Stimulated activated CD4-positive, alpha-beta T cell treated with anti-CD3 and anti-CD28 coated beads, Interleukin-12 subunit alpha, Interleukin-12 subunit beta, amount 100 ng/mL, for 24 hours (primary cell): ENCODE results near the gene CHCT1.
"Not testable (repeated sequence)": the region's sequence is repeated elsewhere in the genome, so short reads cannot be mapped to it uniquely, and the experiment has no call there.

Experiments
- DNase-seq, 2 experiments: peaks; one replicate each; pipeline ENCODE4 v3.0.0-alpha.2; 2020; ENCODE audit warnings: low read depth in 2 of 2

The CHCT1 gene

DNA sequence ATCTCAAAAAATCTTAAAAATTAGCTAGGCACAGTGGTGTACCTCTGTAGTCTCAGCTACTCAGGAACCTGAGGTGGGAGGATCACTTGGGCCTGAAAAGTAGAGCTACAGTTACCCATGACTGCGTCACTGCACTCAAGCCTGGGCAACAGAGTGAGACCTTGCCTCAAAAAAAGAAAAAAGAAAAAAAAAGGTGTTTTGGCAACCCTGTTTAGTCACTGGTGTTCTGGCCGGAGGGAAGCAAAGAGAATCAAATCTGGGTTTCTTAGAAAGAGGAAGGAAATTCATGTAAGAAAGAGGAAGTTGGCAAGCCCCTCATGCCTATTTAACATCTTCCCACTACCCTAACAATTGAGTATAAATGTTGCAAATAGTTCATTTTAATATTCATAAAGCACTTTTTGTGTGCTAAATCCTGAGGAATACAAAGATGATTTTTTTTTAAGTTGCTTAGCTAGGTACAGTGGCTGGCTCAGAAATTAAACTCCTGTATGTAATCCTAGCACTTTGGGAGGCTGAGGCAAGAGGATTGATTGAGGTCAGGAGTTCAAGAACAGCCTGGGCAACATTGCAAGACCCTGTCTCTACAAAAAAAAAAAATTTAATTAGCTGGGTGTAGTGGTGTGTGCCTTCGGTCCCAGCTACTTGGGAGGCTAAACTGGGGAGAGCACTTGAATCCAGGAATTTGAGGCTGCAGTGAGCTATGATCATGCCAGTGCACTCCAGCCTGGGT lies 23.9 kb upstream of the CHCT1 start:
- DNase-seq: no peak

DNA sequence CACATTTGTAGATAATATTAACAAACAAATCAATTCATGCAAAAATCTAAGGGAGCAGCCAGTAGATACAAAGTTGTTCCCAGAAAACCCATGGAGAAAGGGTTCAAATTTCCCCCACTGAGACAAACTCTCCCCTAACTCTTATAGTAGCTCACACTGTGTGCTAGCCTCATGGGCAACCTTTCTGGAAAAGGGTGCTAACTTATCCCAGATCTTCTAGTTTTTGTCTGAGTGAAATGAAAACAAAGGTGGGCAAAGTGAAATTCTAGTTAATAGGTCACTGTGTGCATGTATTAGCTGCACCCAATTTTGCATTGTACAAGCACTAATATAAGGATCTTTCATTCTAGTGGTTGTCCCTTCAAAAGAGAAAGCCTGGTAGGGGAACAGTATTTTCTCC lies 20.5 kb upstream of the CHCT1 start:
- no peak for DNase-seq

DNA sequence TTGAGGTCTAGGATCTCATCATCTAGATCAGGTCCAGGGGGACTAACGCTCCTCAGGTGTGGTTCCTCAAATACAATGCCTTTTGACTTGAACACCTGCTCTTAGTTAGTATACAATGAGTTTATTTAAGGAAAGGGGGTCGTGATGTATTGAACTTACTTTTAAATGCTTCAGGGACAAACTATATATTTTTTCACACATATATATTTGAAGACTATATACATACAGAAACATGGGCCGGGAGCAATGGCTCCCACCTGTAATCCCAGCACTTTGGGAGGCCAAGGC lies 18.8 kb upstream of the CHCT1 start:
- DNase-seq: no peak

DNA sequence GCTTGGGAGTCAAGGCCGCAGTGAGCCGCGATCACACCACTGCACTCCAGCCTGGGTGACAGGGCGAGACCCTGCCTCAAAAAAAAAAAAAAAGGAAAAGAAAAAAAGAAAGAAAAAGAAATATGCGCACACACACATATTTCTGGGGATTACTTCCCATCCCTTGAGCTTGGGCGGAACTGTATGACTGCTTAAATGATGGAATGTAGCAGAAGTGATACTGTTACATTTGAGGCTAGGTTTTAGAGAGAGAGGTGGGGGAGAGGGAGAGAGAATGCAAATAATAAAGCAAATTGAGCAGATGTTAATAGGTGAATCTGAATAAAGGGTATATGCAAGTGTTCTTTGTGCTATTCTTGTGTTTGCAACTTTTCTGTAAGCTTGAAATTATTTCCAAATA lies 18.3 kb upstream of the CHCT1 start:
- no peak for DNase-seq

DNA sequence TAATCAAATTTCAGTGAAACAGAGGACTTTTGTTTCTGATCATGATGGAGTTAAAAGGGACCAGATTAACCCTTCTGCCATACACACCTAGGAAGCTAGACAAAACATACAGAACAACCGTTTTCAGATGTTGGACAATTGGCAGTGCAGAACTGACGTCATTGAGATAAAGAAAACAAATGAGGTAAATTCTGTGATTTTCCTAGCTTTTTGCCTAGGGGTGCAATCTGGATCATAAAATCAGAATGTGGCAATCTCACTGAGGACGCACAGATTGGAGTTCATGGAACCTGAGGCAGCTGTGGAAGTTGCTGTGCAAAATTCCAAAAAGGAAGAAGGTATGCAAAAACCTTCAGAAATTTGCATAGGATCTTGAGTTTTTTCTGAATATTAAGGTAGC lies 15.4 kb upstream of the CHCT1 start:
- DNase-seq: no peak

DNA sequence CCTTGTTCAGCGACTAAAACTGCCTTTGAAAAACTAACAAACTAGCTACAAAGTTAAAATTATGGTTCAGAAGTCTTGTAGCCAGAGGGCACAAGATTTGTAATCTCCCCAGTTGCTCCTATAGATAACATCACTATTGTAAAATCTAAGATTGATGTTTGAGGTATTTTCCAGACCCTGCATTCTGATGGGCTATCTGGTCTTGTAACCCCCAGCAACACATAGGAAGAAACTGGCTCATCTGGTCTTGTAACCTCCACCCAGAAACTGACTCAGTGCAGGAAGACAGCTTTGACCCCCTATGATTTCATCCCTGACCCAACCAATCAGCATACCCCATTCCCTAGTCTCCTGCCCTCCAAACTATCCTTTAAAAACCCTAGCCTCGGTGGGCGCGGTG lies 12.3 kb upstream of the CHCT1 start:
- DNase-seq: no peak

DNA sequence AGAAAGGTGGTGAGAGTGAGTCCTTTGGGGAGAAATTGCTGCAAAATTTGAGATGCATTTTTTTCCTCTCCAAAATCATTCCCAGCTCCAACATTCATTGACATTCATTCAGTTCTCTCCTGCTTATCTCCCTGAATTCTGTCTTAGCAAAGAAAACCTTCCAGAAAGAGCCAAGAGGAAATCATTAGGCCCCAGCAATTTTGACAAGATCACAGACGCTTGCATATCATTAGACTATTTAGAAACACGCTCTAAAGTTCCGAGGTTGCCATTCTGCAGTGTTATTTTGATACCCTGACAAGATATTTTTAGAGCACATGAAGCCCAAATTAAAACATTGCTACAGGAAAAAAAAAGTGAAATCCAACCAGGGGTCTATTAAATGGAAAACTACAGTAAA lies 9.6 kb upstream of the CHCT1 start:
- no peak for DNase-seq

DNA sequence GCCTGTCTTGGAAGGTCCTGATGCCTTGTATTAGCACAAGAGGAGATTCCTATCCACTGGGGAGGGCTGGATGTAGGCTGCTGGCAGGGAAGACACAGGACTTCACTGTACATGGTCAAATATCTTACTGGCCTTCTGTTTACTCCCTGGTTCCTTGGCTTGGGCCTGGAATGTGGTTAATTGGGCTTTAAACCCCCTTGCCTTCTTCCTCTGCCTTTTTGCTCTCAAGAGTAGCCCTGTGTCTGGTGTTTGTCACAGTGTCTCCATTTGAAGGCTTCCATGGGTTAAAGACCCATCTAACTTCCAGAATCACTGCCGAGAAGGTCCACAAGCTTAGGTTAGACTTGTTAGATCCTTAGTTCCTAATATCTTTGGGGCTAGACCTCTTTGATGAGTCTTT lies 7.1 kb upstream of the CHCT1 start:
- DNase-seq: no peak

DNA sequence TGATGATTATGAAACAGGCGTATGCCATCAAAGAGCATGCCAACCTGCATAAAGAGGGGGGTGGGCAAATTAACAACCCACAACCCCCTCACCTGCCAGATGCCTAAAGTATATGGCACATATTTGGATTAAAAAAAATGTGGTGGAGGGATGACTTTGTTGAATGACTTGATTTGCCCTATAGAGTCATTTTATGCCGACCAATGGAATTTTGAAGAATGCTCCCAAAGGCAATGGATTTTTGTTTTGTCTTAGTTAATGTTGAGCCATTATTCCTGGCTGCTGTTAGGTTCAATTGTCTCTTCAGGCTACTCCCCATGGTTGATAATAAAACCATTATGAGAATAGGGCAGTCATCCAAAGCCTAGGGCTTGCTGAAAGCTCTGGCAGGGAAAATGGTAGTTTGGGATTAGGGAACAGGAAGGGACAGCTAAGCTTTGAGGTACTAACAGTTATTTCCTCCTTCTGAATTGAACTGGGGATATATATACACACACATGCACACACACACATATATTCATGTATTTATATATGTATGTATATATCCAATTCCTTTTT lies 5.8 kb upstream of the CHCT1 start:
- no peak for DNase-seq

DNA sequence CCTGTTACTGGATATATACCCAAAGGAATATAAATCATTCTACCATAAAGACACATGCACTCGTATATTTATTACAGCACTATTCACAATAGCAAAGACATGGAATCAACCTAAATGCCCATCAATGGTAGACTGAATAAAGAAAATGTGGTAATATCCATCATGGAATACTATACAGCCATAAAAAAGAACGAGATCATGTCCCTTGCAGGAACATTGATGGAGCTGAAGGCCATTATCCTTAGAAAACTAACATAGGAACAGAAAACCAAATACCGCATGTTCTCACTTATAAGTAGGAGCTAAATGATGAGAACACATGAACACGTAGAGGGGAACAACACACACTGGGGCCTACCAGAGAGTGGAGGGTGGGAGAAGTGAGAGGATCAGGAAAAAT lies 3.3 kb upstream of the CHCT1 start:
- not testable (repeated sequence) for DNase-seq

DNA sequence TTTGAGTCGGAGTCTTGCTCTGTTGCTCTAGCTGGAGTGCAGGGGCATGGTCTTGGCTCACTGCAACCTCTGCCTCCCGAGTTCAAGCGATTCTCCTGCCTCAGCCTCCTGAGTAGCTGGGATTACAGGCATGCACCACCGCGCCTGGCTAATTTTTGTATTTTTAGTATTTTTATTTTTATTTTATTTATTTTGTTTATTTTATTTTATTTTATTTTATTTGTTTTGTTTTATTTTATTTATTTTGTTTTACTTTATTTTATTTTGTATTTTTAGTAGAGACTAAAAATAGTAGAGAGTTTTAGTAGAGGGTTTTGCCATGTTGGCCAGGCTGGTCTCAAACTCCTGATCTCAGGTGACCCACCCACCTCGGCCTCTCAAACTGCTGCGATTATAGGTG lies 2.4 kb upstream of the CHCT1 start:
- DNase-seq: not testable (repeated sequence)

DNA sequence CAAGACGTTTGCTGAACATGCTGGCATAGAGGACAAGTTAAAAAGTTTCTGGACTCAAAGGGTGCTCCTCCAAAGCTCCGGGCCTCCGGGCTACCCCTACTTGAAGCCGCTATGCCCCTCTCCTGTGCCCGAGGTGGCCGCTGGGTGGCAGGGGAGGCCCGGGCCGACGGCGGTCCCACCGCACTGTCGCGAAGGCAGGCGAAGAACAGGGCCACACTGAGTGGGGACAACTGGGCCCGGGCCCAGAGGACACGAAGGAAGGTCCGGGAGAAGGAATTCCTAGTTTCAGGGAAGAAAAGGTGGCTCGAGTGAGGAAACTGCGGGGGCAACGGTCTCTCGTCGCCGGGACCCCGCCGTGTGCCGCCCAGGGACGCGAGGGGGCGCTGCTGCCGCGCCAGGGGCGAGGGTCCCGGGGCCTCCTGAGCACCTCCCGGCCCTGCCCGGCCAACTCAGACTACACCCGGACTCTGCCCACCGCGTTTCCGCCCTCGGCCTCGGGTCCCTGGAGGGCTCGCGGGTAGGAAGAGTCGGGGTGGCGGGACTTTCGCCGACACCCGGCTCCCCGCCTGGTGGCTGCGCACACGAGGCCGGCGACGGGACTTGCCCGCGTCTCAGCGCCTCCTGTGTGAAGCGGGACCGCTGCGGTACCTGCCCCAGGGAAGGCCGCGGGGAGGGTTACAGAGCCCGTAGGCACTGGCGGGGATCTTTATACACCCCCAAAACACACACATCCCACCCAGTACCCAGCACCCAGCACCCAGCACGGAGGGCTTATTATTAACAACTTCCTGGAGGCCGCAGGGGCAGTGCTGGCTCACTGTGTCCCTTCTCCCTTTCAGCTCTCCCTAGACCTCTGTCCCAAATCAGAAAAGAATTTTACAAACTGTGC lies 772 bp upstream of the CHCT1 start:
- DNase-seq: peak; percentile 53 to 72

DNA sequence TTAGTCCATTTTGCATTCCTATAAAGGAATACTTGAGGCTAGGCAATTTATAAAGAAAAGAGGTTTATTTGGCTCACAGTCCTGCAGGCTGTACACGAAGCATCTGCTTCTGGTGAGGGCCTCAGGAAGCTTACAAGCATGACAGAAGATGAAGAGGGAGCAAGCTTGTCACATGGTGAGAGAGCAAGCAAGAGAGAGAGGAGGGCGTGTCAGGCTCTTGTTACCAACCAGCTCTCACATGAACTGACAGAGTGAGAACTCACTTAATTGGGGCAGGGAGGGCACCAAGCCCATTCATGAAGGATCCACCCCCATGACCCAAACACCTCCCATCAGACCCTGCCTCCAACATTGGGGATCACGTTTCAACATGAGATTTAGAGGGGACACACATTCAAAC lies 1.6 kb downstream of the CHCT1 start:
- DNase-seq: no peak

DNA sequence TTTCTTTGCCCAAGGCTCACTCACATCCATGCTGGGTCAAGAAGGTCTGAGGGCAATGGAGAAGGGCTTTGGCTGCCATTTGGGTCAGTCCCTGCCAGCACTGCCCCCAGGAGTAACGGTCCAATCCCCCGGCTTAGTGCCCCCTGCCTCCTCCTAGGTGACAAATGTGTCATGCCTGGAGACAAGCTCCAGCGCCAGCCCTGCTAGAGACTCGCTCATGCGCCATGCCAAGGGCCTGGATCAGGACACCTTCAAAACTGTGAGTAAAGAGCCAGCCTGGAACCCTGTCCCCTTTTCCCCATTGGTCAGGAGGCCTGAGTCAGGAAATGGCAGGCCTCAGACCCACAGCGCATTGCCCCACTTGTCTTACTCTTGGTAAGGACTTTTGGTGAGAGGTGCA lies 3.3 kb downstream of the CHCT1 start:
- no peak for DNase-seq

DNA sequence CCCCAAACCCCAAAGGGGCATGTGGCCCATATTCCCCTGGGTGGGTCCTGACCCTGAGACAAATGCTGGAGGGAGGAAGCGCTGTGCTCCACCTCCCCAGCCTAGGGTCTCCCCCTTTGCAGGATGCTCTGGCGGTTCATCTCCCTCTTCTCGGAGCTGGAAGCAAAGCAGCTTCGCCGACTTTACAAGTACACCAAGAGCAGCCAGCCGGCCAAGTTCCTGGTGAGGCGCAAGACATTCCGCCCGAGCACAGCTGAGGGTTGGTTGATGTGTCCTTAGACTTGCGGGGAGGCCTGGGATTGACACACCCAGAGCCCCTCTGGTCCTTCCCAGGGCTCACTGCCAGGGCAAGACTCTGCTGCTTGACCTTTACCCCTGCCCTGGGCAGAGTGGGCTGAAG lies 4.3 kb downstream of the CHCT1 start:
- DNase-seq: no peak

DNA sequence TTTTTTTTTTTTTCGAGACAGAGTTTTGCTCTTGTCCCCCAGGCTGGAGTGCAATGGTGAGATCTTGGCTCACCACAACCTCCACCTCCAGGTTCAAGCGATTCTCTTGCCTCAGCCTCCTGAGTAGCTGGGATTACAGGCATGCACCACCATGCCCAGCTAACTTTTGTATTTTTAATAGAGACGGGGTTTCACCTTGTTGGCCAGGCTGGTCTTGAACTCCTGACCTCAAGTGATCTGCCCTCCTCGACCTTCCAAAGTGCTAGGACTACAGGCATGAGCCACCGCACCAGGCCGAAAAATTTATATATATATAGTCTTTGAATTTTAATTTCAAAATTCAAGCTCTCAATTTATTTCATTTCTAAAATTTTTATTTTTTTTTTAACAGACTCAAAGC lies 6.2 kb downstream of the CHCT1 start:
- DNase-seq: not testable (repeated sequence)

DNA sequence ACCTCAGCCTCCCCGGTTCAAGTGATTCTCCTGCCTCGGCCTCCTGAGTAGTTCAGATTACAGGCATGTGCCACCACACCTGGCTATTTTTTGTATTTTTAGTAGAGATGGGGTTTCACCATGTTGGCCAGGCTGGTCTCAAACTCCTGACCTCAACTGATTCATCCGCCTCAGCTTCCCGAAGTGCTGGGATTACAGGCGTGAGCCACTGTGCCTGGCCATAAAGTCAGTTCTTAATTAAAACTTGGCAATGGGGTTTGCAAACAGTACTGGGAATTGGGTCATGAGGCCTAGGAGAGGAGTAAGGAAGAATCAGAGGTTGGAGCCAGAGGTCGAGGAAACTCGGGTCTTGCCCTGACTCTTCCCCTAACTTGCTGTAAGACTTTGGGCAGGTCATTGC lies 8.3 kb downstream of the CHCT1 start:
- DNase-seq: not testable (repeated sequence)

DNA sequence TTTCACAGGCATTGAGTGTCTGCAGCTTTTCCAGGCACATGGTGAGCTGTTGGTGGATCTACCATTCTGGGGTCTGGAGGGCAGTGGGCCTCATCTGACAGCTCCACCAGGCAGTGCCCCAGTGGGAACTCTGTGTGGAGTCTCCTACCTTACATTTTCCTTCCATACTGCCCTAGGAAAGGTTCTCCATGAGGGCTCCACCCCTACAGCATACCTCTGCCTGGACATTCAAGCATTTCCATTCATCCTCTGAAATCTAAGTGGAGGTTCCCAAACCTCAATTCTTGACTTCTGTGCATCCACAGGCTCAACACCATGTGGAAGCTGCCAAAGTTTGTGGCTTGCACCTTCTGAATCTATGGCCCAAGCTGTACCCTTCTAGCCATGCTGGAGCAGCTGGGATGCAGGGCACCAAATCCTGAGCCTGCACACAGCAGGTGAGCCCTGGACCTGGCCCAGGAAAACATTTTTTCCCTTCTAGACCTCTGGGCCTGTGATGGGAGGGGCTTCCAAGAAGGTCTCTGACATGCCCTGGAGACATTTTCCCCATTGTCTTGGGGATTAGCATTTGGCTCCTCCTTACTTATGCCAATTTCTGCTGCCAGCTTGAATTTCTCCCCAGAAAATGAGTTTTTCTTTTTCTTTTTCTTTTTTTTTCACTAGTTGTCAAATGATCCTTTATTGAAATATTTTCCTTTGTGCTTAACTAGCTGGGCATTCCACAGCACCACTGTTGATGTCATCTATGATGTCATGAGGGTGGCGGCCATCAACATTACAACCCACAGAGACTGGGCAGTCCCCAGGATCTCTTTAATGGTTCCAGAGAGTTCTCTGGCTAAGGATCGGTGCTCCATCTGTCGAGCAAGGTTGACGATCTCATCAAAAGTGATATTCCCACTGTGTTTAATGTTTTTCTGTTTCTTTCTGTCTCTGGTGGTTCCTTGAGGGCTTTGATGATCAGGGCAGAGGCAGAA lies 11.0 kb downstream of the CHCT1 start:
- not testable (repeated sequence) for DNase-seq

DNA sequence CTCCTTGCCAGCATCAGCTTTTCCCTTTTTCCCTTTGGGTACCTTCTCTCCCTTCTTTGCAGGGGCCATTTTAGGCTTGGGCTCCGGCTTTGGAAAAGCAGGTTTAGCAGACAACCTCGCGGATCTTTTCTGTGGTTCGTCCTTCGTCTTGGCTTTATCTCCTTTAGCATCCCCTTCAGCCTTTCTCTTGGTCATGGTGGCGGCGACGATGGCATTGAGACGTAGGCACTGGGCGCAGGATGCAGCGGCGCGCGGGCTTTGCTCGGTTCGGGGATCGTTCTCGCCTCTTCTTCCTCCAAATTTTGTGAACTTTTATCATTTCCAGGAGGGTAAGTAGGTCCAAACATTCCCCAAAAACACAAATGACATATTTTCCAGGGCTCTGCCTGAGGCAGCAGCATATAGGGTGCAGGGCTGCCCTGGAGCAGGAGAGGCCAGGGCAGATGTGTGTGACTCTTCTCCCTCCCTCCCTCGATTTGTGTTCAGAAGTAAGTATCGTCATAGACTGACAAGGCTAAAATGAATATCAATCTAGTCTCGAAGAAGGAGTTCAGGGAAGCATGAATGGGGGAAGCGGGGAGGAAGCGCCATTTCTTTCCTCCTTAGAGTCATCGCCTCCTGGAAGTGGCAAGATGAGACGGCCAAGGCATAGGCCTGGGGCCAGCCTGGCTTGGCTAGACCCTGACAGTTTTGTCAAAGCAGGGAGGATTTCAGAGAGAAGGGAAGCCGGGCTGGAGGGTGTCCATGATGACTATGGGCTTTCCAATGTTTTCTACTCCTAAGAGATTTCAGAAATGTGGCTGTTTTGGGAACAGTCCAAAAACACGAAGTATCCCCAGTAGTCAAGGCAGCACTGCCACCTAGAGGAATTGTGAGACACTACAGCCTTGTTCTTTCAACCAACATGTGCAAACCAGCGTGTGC lies 13.2 kb downstream of the CHCT1 start:
- DNase-seq: peak in 1 of 2 experiments; percentile 28

DNA sequence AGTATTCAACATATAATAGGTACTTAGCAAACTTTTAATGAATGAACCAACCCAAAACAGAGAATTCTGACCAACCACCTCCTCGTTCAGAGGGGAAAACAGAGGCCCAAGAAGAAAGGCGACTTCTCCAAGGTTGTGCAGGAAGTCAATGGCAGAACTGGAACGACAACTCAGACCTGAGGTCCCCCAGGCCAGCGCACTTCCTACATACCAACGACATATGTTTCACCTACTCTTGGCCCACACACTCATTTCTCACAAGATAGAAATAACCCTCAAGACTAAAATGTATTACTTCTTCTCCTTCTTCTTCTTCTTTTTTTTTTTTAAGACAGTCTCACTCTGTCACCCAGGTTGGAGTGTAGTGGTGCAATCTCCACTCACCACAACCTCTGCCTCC lies 14.4 kb downstream of the CHCT1 start:
- no peak for DNase-seq

DNA sequence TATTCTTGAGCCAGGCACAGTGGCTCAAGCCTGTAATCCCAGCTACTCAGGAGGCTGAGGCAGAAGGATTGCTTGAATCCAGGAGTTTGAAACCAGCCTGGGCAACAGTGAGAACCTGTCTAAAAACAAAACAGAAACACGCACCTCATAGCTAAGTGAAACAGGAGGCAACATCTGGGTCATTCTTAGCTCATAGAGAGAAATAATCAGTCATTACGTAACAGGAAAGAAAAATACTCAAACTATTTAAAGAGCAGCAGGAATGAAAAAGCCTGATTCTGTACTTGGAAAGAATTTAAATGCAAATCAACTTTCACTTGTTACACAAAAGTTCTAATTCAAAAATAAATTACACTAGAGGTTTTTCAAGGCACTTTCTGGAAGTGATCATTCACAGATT lies 17.2 kb downstream of the CHCT1 start:
- DNase-seq: no peak
